Small intestine (tissue), 16 donors: Measurements from ENCODE around the gene P3R3URF. TPM values are rescaled to one million over a fixed set of nuclear protein-coding genes. Genes with fewer than 3 reads are reported as not detected.
"Not testable (repeated sequence)": the region's sequence is repeated elsewhere in the genome, so short reads cannot be mapped to it uniquely, and the experiment has no call there.

ENCODE experiments used
- DNase-seq, 2 donors: peaks; one replicate each; pipeline versions ENCODE4 v3.0.0 to v3.0.0-alpha.2; 2013
- FAIRE-seq: peaks from 2 replicates; lab custom pipeline; 2012; peaks lifted over from hg19 to GRCh38; lab: Jason Lieb, UNC
- H3K27ac ChIP-seq, 3 donors: one replicate each; pipeline ENCODE4 v1.5.1; 2013; ENCODE audit warnings: low read length in 2 of 3, mild to moderate bottlenecking in 2 of 3, control low read depth in 1 of 3, inconsistent platforms in 1 of 3, low read depth in 1 of 3, moderate library complexity in 1 of 3
- H3K27me3 ChIP-seq, 3 donors: one replicate each; pipeline ENCODE4 v1.6.1; 2013; ENCODE audit warnings: low read length in 3 of 3, inconsistent platforms in 1 of 3; ENCODE audit not compliant: control insufficient read depth in 3 of 3, insufficient read depth in 3 of 3
- H3K36me3 ChIP-seq, 3 donors: one replicate each; pipeline ENCODE4 v1.6.1; 2013; ENCODE audit warnings: low read length in 3 of 3, inconsistent platforms in 1 of 3, low read depth in 1 of 3, mild to moderate bottlenecking in 1 of 3, moderate library complexity in 1 of 3; ENCODE audit not compliant: control insufficient read depth in 3 of 3, insufficient read depth in 2 of 3
- H3K4me1 ChIP-seq, 3 donors: one replicate each; pipeline ENCODE4 v1.6.1; 2013; ENCODE audit warnings: low read length in 2 of 3, inconsistent platforms in 1 of 3, low read depth in 1 of 3, mild to moderate bottlenecking in 1 of 3, moderate library complexity in 1 of 3; ENCODE audit not compliant: control insufficient read depth in 3 of 3, insufficient read depth in 2 of 3
- H3K4me3 ChIP-seq, 3 donors: one replicate each; pipeline ENCODE4 v1.5.1; 2013; ENCODE audit warnings: low read length in 3 of 3, control low read depth in 1 of 3, inconsistent platforms in 1 of 3, low read depth in 1 of 3, mild to moderate bottlenecking in 1 of 3, moderate library complexity in 1 of 3
- H3K9me3 ChIP-seq, 2 donors: one replicate each; pipeline ENCODE4 v1.6.1; 2013; ENCODE audit warnings: low read depth in 1 of 2, low read length in 1 of 2; ENCODE audit not compliant: control insufficient read depth in 2 of 2, insufficient read depth in 1 of 2
- WGBS, 3 donors: extraction: QIAGEN DNeasy Blood & Tissue Kit; methylation state at CpG; one replicate each; pipeline ENCODE4 v1.1.7; 2013; 5-methylcytosine and 5-hydroxymethylcytosine counted together
- long read RNA-seq, 10 donors: transcript quantifications; one replicate each; lab custom pipeline, GENCODE V29; 2026
- polyA plus RNA-seq, 4 donors: library from polyadenylated mRNA; stranded (reverse) in 3 of 4; unstranded in 1 of 4; fragments of 200-250 nt in 3 of 4; fragments of 120-200 nt in 1 of 4; gene quantifications; one replicate each; pipeline versions ENCODE4 v1.2.1 to v1.2.3, GENCODE V29; 2013
- donor health status: healthy with polysubstance abuse.
- donor health status: control.
- donor health status: control.
- donor health status: Bipolar disorder and iron deficiency.
- donor health status: healthy.

The P3R3URF gene
- polyA plus RNA-seq, result not detected
- long read RNA-seq, donor 1, result 0 reads
- long read RNA-seq, donor 2, result 0 reads
- long read RNA-seq, donor 3, result 0 reads
- long read RNA-seq, donor 4, result 0 reads
- long read RNA-seq, donor 5, result 0 reads
- long read RNA-seq, donor 6, result 0 reads
- long read RNA-seq, donor 7, result 0 reads
- long read RNA-seq, donor 8, result 0 reads
- long read RNA-seq, donor 9, result 0 reads
- long read RNA-seq, donor 10, result 0 reads

GRCh38 chr1:46176211-46176865, at the start of gene P3R3URF:
TSS of gene P3R3URF (minus strand) at chr1:46176488. CDS start at chr1:46176471, 17 bp downstream.
- no peaks in the 10 kb centered on the region for H3K9me3 ChIP-seq
- peak within 1 kb of the TSS in 1 of 3 donors; percentile 34 for H3K27ac ChIP-seq
- no peaks in the 10 kb centered on the region for H3K36me3 ChIP-seq
- no peaks in the 10 kb centered on the region for H3K27me3 ChIP-seq
- 86 to 90% (median 89%) methylated on average over 13 of the region's 13 CpGs for WGBS, 3 donors
- DNase-seq, result no peak
- FAIRE-seq, result no peak
- H3K4me1 ChIP-seq, result peaks cover 0 to 21% (median 0%) of the 10 kb centered on the region in 3 donors
- H3K4me3 ChIP-seq, result no peak within 1 kb of the TSS

- H3K9me3 ChIP-seq, result no peaks in the 10 kb centered on the region
- DNase-seq (no peak), FAIRE-seq (no peak)
- H3K4me3 ChIP-seq, result no peak overlapping the region
- 87 to 94% (median 92%) methylated on average over 4 of the region's 4 CpGs for WGBS, 3 donors
- no peak overlapping the region for H3K27ac ChIP-seq
- H3K4me1 ChIP-seq, result peaks cover 0 to 7% (median 0%) of the 10 kb centered on the region in 3 donors
- no peaks in the 10 kb centered on the region for H3K27me3 ChIP-seq
- H3K36me3 ChIP-seq, result no peaks in the 10 kb centered on the region
Observed at GRCh38 chr1:46224966-46225365, 48.7 kb upstream of the P3R3URF start.

GRCh38 chr1:46223472-46223943, 47.2 kb upstream of the P3R3URF start:
- Histone ChIP-seq H3K4me1 (peaks cover 0 to 7% (median 0%) of the 10 kb centered on the region in 3 donors), H3K27me3 (no peaks in the 10 kb centered on the region), H3K9me3 (no peaks in the 10 kb centered on the region), H3K4me3 (no peak overlapping the region), H3K36me3 (no peaks in the 10 kb centered on the region), H3K27ac (no peak overlapping the region)
- DNase-seq, result peak; percentile 83 to 85
- 9 to 17% (median 11%) methylated on average over 6 of the region's 6 CpGs for WGBS, 3 donors
- FAIRE-seq, result no peak

- WGBS, 3 donors, result 67 to 81% (median 75%) methylated on average over 11 of the region's 11 CpGs
- not testable (repeated sequence) for H3K27ac ChIP-seq, H3K9me3 ChIP-seq, H3K4me1 ChIP-seq, H3K36me3 ChIP-seq, H3K27me3 ChIP-seq, DNase-seq, H3K4me3 ChIP-seq, FAIRE-seq
Observed at GRCh38 chr1:46223055-46223454, 46.8 kb upstream of the P3R3URF start.

- WGBS, 3 donors, result 18 to 52% (median 39%) methylated on average over 4 of the region's 4 CpGs
- peak in 1 of 2 donors; percentile 64 for DNase-seq
- Histone ChIP-seq H3K27ac (no peak overlapping the region), H3K36me3 (no peaks in the 10 kb centered on the region), H3K4me3 (no peak overlapping the region), H3K27me3 (no peaks in the 10 kb centered on the region), H3K4me1 (peaks cover 0 to 7% (median 0%) of the 10 kb centered on the region in 3 donors), H3K9me3 (no peaks in the 10 kb centered on the region)
- no peak for FAIRE-seq
Observed at GRCh38 chr1:46221749-46222148, 45.5 kb upstream of the P3R3URF start.

- H3K27ac ChIP-seq, result no peak overlapping the region
- H3K36me3 ChIP-seq, result no peaks in the 10 kb centered on the region
- no peaks in the 10 kb centered on the region for H3K27me3 ChIP-seq
- H3K4me3 ChIP-seq, result no peak overlapping the region
- no peaks in the 10 kb centered on the region for H3K9me3 ChIP-seq
- peaks cover 0 to 7% (median 0%) of the 10 kb centered on the region in 3 donors for H3K4me1 ChIP-seq
- FAIRE-seq, result no peak
- WGBS, 3 donors, result 83 to 92% (median 84%) methylated on average over 3 of the region's 3 CpGs
- DNase-seq, result no peak
Observed at GRCh38 chr1:46220808-46221207, 44.5 kb upstream of the P3R3URF start.

GRCh38 chr1:46219551-46220520, 43.5 kb upstream of the P3R3URF start:
- Histone ChIP-seq H3K27me3 (no peaks in the 10 kb centered on the region), H3K4me1 (peaks cover 0 to 7% (median 0%) of the 10 kb centered on the region in 3 donors), H3K9me3 (no peaks in the 10 kb centered on the region), H3K4me3 (no peak overlapping the region), H3K36me3 (no peaks in the 10 kb centered on the region), H3K27ac (no peak overlapping the region)
- 82 to 87% (median 83%) methylated on average over 18 of the region's 18 CpGs for WGBS, 3 donors
- FAIRE-seq, result no peak
- no peak for DNase-seq

GRCh38 chr1:46218443-46218842, 42.2 kb upstream of the P3R3URF start:
- Histone ChIP-seq H3K4me1 (peaks cover 0 to 7% (median 0%) of the 10 kb centered on the region in 3 donors), H3K36me3 (no peaks in the 10 kb centered on the region), H3K4me3 (no peak overlapping the region), H3K27ac (no peak overlapping the region), H3K9me3 (no peaks in the 10 kb centered on the region), H3K27me3 (no peaks in the 10 kb centered on the region)
- FAIRE-seq (no peak), DNase-seq (no peak)
- WGBS, 3 donors, result 87 to 90% (median 89%) methylated on average over 8 of the region's 8 CpGs
